ENCODE results near the gene MUC4. TPM values are rescaled to one million over a fixed set of nuclear protein-coding genes. Genes with fewer than 3 reads are reported as not detected.

MUC4 gene
- total and polyA plus RNA-seq, 2 experiments from 2014 or later: 1.3 TPM

MicroRNAs within 50 kb of the gene (microRNA counts, 767-probe panel; counts per million panel counts)
- microRNA hsa-miR-570-3p: not detected

Small RNA genes lying within 50 kb of the gene (microRNA-seq; reads per million reads assigned to microRNA genes)
- gene MIR570: not detected

Small RNA genes lying within 50 kb of the gene (small RNA-seq; reads per million reads assigned to genes)
- gene MIR570 (ENCODE audit: low replicate concordance): not detected

Other genes with a start within 250 kb of the MUC4 start
- not detected in 2 replicates for gene APOD, start 228.0 kb downstream of the MUC4 start, total RNA-seq (2014; rRNA removed; shearing (Covaris generic))
- not detected in 2 replicates for gene APOD, start 228.0 kb downstream of the MUC4 start, polyA plus RNA-seq (2016; fragmentation: Nextera tagmentation; extraction: Ambion mirVana)
- 0.12 TPM in 1 of 2 replicates, not detected in the other for gene MUC20, start 91.0 kb downstream of the MUC4 start, total RNA-seq (2014; rRNA removed; shearing (Covaris generic))
- 0.29 TPM in 1 of 2 replicates, not detected in the other for gene MUC20, start 91.0 kb downstream of the MUC4 start, polyA plus RNA-seq (2016; fragmentation: Nextera tagmentation; extraction: Ambion mirVana)
- 17.4 and 22.5 TPM in 2 replicates for gene TNK2, start 96.6 kb upstream of the MUC4 start, total RNA-seq (2014; rRNA removed; shearing (Covaris generic))
- 9.6 and 10.0 TPM in 2 replicates for gene TNK2, start 96.6 kb upstream of the MUC4 start, polyA plus RNA-seq (2016; fragmentation: Nextera tagmentation; extraction: Ambion mirVana)